ENCODE measurements around the gene ASTL.
A peak's percentile ranks its signal among the peaks of the same experiment; 100 is the strongest.

Gene ASTL

DNA sequence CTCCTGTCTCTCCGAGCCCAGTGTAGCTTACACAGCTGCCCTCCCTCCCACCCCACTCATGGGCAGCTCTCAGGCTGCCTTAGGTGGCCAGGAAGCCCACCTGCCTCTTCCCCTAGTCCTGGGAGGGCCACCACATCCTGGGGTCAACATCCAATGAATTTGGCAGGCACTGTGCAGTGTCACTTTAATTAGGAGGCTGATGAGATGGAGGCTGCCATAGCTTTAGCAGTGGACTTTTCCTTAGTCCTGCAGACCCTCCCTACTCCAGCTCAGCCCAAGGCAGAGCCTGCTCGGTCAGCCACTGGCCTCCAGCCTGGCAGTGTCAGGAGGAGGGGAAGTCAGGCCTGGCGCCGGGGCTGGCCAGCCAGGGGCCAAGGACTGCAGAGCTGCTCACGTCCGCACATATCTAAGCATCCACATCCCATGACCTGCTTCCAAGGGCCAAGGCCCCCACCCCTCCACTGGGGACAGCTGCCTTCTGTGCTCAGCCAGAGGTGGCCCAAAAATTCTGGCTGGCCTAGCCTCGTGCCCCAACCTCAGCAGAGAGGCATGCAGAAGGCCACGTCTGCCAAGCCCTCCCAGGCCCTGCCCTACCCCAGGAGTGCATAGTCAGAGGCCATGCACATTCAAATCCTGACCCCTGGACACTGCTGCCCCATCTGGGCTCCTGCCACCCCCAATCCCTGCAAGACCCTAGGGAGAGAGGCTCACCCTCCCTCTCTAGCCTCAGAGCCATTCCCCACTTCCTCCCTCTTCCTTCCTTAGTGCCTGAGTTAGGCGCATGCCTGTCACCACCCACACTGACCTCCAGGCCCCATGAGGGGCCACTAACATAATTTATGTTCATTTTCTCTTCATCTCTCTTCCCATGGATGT lies 55.0 kb downstream of the ASTL start:
- peak; percentile 51 for DNase-seq (ENCODE audit: low spot score)

DNA sequence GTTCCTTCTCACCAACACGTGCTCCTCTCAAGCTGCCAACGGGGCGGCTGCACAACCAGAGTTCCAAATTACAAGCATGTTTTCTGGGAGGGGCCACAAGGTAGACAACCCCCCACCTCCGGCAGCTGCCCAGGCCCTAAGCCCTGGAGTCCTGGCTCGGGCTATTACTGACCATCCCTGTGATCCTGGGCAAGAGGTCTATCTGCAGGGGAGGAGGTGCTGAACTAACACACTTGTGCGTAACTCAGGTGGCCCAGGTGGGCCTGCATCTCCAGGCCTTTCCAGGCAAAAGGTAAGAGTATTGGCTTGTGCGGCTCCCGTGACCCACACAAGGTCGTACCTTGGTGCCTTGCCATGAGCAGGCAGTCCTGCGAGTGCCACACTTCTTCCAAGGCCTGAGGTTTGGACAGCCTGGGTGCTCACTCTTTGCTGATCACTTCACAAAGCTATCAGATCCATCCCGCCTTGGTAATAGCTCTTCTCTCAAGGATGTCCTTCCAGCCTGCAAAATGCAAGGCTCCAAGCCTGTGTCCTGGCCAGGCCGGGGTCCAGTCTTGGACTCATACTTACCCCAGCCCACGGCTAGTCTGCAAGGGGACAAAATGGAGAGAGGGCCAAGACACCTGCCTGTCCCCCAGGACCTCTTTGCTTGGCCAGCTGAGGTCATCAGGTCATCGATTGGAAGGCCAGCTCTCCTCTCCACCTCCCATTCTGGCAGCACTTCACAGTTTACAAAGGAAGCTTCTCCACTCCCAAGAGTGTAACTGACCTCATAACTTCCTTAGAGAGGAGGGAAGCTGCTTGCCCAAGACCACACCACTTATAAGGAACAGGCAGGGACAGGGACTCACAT lies 55.9 kb downstream of the ASTL start:
- DNase-seq (ENCODE audit: low spot score), result peak; percentile 38

DNA sequence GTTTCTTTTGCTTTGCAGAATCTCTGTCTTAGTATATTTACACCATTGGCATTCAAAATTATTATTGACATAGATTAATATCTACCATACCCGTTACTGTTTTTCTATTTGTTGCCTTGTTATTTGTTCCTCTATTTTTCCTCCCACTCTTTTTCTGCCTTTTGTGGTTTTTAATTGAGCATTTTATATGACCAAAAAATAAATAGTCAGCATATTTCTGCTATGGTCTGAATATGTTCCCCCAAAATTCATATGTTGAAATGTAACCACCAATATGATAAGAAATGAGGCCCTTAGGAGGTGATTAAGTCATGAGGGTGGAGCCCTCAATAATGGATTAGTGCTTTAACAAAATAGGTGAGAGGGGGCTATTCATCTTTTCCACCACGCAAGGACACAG lies 57.3 kb downstream of the ASTL start:
- no peak for DNase-seq (ENCODE audit: low spot score)

DNA sequence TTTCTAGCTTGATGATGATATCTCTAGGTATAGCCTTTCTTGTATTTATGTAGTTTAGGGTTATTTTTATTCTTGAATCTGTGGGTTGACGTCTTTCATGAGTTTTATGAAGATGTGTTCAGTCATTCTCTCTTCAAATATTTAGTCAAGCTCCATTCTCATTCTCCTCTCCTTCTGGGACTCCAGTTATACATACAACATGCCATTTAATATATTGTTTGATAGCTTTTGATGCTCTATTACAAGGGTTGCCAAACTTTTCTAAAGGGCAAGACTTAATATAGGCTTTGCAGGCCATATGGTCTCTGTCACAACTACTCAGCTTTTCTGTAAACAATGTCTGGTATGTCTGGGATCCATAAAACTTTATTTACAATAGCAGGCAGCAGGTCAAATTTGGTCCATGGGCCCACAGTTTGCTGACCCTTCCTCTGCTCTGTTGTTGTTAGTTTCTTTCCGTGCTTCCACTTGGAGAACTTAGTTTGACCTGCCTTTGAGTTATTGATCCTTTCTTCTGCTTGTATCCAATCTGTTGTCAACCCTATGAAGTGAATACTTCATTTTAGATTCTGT lies 63.0 kb downstream of the ASTL start:
- DNase-seq (ENCODE audit: low spot score), result no peak

DNA sequence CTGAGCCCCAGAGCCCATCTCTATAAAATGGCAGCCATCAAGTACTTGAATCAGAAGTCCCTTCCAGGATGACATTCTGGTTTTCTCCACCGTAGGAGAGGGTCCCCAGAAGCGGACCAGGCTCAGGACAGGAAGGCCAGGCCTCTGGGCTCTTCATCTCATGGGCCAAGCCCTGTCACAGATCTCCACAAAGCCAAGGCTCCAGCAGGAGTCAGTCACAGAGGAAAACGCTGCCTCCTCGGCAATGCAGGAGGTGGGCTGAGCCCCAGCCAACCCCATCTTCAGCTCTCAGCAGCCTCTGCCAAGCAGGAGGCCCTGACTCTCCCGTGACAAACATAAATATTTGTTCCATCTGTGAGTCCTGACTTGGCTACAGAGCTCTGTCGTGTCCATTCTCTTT lies 64.1 kb downstream of the ASTL start:
- DNase-seq (ENCODE audit: low spot score), result no peak

DNA sequence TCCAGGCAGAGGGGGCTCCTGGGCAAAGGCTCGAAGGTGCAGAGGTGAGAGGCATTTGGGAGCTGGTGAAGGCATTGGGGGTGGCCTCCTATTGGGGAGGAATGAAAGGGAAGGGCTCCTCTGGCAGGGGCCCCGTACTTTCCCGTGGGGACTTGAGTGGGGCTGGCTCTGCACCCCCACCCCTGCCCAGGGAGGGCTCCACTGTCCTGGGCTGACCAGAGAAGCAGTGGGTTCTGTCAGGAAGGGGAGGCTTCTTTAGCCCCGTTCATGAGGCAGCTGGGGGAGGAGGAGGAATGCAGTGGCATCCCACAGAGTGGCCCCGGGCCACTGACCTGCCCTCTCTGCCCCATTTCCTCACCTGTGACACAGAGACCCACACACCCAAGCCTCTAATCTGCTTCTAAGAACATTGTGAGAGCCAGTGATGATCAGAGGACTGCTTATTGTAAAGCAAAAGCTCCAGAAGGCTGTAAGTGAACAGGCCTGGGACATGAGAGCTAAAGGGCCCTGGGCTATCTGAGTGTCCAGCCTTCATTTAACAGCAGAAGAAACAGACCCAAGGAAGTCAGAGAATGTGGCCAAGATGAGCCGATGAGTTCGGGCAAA lies 65.0 kb downstream of the ASTL start:
- DNase-seq (ENCODE audit: low spot score), result no peak

All from left forelimb (tissue), 1 donor.